WTC11 (cell line): Measurements from ENCODE around the gene CBX5.

Experiments
- CTCF ChIP-seq: fragments of 200-600 bp; IDR thresholded peaks from 2 replicates; pipeline ENCODE4 v1.8.0; 2022; ENCODE audit warnings: antibody characterized with exemption
- IRF2 ChIP-seq: sonication (generic); formaldehyde crosslinking; IDR thresholded peaks from 2 replicates; pipeline ENCODE4 v1.8.0; 2022; ENCODE audit warnings: low read depth, missing genetic modification reagents, borderline replicate concordance
- JUN ChIP-seq: sonication (generic); formaldehyde crosslinking; IDR thresholded peaks from 2 replicates; pipeline ENCODE4 v1.8.0; 2023; ENCODE audit warnings: mild to moderate bottlenecking, missing genetic modification reagents
- MAX ChIP-seq: sonication (generic); formaldehyde crosslinking; IDR thresholded peaks from 2 replicates; pipeline ENCODE4 v1.8.0; 2022; ENCODE audit warnings: mild to moderate bottlenecking, missing genetic modification reagents
- PREB ChIP-seq: sonication (generic); formaldehyde crosslinking; IDR thresholded peaks from 2 replicates; pipeline ENCODE4 v1.8.1; 2022; ENCODE audit warnings: mild to moderate bottlenecking, missing genetic modification reagents, moderate library complexity, borderline replicate concordance

- TF ChIP-seq IRF2 (CRISPR knock-in tag) (no peak), JUN (CRISPR knock-in tag) (no peak), CTCF (no peak), MAX (CRISPR knock-in tag) (no peak), PREB (CRISPR knock-in tag) (no peak)
These were observed 52.5 kb downstream of the CBX5 start for GRCh38 chr12:54227376-54227775.
